Activated CD8-positive, alpha-beta memory T cell treated with anti-CD3 and anti-CD28 coated beads, Interleukin-2, amount 50 U/mL, for 24 hours (primary cell): ENCODE data around the gene ANXA4.
"Not testable (repeated sequence)": the region's sequence is repeated elsewhere in the genome, so short reads cannot be mapped to it uniquely, and the experiment has no call there.

Source experiments
- DNase-seq: peaks from one replicate; pipeline ENCODE4 v3.0.0-alpha.2; 2020; ENCODE audit errors: extremely low read depth

ANXA4 gene

GRCh38 chr2:69779258-69780001 lies 37.5 kb downstream of the ANXA4 start:
- no peak for DNase-seq

DNA sequence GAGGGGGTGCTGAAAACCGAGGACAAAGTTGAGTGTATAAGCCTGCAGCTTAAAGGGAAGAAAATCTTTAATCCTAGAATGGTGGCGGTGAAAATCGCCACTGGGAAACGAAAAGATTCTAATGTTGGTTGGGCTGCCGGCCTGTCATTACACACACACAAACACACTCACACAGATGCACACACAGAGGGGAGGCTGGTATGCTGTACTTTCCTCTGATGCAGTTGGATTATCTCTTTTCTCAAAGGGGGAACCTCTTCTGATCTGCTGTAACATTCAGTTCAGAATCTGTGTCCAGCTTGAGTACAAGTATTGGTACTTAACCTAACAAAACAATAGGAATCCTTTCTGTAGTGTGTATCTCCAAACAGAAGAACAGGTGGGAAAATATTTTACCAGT lies 39.0 kb downstream of the ANXA4 start:
- no peak for DNase-seq

GRCh38 chr2:69781321-69782248 lies 39.7 kb downstream of the ANXA4 start:
- no peak for DNase-seq

- no peak for DNase-seq
Observed at GRCh38 chr2:69784228-69784627, 42.3 kb downstream of the ANXA4 start.

- no peak for DNase-seq
Observed at GRCh38 chr2:69785358-69785757, 43.4 kb downstream of the ANXA4 start.

GRCh38 chr2:69786052-69786560 lies 44.2 kb downstream of the ANXA4 start:
- DNase-seq, result no peak

GRCh38 chr2:69789175-69789721 lies 47.3 kb downstream of the ANXA4 start:
- DNase-seq, result no peak

DNA sequence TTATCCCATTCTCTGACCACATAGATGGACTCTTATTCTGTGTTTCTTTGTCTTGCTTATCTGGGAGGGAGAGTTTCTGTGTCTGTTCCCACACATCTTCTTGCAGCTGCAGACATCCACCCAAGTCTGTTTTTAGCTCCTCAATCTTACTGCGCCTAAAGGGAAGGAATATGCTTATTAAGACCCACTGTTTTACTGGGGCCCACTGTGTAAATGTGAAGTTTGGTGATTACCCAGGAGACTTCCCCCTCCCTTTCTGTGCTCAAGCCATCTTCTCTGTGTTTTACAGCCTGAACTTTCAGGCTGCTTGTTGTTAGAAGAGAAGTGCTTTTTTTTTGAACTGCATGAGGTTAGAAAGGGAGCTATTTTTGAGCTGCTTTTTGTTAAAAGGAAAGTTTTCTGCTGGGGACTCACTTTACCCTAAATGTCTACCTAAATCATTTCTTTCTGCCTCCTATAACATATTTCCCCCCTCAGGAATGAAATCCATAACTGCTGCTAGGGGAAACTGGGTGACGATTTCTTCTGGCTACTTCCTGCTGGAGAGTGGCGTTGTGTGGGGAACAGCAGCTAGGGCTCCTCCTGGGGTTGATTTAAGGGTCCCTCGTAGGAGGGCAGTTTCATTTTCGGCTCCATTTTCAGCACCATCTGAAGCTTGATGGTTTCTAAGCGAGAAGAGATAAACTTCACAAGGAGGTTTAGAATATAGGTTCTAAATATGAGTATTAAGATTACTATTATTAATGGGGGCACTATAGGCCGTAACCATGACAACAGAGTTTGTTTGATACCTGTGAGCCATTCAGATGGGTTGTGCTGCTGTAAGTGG lies 48.1 kb downstream of the ANXA4 start:
- DNase-seq, result no peak

DNA sequence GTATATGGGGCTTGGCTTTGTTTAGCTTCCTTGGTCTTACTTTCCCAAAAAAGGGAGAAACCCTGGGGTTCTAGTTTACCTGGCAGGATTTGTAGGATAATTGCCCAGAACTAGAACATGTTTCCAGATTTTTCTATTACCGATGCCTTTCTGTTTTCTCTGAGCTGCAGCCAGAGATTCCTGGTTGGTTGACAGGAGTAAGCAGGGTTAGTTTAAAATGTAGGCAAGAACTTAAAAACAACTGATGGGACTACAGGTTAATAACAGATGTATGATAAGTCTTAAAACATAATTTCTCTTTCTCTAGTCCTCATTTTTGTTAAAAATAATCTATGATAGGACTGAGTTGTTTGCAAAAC lies 48.6 kb downstream of the ANXA4 start:
- no peak for DNase-seq

- DNase-seq, result no peak
Observed at GRCh38 chr2:69791045-69791444, 49.1 kb downstream of the ANXA4 start.

DNA sequence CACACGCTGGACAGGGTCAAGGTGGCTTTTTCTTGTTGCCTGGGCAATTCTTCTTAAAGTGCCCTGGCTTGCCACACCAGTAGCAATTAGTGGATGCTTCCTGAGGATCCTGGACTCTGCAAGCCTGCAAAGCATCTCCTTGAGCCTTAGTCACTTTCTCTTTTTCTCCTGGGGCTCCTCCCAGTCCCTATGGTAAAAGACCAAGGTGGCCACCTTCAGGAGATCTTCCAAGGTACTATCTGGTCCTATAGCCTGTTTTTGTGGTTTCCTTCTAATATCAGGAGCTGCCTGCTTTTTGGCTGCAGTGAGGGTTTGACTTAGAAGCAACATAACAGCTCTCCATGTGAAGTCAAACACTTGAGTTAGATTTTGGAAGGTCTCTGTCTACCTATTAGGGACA lies 54.2 kb downstream of the ANXA4 start:
- no peak for DNase-seq

DNA sequence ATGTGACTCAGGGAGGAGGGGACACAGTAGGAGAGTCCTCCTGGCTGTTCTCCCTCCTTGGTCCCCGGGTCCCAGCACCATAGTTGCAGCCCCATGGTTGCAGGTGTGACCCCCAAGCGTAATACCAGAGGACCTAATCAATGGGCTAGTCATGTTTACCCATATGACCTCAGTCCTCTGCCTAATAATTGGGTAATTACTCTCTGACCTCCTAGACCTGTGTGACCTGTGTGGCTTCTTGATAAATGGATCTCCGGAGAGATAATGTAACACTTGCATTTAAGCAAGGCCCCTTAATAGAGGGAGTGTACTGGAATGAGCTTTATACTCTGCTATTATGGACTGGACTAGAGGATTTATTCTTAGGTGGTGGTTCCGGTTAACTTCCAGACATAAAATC lies 55.3 kb downstream of the ANXA4 start:
- no peak for DNase-seq

DNA sequence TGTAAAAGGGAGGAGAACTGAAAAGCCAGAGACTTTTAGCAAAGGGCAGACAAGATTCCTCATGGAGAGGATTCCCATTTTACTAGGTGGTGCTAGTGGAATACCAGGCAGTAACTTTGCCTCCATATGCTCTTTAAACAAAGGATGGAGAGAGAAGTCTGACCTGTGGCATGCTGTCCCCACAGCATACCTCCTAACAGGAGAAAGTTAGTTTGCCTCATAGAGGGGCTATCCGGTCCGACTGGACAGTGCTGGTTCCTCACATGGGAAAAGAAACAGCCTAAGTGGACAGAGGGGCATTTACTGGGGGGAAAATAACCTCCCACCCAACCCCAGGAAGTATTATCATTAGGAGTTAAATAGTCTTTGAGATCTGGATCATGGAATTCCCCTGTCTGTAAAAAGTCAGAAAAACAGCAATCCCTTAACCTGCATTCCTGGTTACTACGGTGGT lies 55.9 kb downstream of the ANXA4 start:
- DNase-seq, result no peak

GRCh38 chr2:69798290-69798908 lies 56.5 kb downstream of the ANXA4 start:
- no peak for DNase-seq

DNA sequence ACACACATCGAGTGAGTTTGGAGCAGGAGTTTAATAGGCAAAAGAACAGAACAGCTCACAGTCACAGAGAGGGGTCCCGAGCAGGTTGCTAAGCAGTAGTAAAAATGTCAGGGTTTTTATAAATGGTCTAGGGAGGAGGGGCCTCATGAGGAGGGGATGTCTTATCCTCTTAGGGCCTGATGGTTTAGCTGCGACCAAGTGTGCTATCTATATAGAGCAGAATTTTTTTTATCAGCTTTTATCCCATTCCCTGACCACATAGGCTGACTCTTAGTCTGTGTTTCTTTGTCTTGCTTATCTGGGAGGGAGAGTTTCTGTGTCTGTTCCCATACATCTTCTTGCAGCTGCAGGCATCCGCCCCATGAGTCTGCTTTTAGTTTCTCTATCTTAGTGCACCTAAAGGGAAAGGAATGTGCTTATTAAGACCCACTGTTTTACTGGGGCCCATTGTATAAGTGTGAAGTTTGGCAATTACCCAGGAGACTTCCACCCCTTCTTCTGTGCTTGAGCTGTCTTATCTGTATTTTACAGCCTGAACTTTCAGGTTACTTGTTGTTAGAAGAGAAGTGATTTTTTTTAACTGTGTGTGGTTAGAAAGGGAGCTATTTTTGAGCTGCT lies 57.1 kb downstream of the ANXA4 start:
- no peak for DNase-seq

DNA sequence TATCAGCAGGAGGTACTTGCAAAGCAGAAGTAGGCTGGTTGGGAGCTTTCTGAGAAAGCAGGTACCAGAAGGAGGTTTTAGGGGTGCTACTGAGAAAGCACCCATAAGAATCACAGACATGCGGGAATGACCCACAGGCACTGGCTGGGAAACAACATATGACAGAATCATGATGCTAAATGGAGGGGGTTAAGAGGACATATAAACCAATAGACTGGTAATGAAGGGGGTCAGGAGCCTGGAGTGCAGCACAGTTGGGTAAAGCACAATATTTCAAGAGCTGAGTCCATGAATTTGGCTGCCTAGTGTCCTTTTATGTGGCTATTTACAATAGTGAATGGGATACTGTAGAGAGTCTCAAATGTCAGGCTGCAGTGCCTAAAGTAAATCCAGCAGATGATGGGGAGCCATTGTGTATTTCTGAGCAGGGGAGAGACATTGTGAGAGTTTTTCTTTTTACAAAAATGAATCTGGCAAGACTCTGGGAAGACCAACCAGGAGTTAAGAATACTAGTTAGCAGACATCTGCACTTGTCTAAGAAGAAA lies 59.9 kb downstream of the ANXA4 start:
- no peak for DNase-seq

DNA sequence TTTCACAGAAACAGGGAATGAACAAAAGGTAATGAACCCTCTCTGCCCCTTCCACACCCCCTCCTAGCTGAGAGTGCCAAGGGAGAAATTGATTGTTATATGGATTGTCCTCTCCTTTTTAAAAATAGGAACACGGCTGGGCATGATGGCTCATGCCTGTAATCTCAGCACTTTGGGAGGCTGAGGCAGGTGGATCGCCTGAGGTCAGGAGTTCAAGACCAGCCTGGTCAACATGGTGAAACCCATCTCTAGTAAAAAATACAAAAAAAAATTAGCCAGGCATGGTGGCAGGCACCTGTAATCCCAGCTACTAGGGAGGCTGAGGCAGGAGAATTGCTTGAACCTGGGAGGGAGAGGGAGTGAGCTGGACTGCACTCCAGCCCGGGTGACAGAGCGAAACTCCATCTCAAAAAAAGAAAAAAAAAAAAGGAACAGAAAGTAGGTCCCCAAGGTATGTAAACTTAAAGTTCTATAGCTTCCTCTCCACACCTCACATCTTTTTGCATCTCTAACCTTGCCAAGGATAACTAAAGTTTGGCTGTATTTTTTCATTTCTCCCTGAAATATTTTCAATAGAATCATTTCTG lies 60.9 kb downstream of the ANXA4 start:
- not testable (repeated sequence) for DNase-seq

DNA sequence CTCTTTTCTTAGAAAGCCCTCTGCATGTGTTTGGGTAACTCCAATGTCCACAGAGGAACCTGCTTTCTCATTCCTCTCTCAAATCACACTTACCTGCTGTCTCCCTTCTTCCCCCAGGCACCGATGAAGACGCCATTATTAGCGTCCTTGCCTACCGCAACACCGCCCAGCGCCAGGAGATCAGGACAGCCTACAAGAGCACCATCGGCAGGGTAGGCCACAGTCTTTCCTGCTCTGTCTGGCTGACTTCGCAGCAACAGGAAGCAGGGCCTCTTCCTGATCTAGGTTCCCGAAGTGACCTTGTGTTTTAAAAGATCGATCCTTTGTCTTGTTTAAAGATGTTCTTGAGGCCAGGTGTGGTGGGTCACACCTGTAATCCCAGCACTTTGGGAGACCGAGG lies 62.5 kb downstream of the ANXA4 start:
- no peak for DNase-seq

DNA sequence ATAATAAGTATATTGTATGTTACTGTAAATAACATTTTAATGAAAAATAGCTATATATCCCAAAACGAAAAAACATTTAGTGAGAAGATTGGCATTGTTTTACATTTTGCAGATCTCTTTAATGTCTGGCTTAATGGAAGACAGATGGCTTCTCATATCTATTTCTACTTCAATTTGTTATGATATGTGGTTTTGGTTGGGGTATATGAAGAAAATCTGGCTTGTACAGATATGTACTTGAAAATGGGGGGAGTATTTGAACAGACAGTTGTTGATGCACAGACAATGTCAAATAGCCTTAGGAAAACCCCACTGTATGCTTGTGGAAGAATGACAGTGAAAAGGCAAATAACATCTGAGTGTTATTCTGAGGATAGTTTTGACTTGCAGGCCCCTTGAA lies 64.0 kb downstream of the ANXA4 start:
- DNase-seq, result no peak
